ENCODE results near the gene EGR4.

EGR4 gene

DNA sequence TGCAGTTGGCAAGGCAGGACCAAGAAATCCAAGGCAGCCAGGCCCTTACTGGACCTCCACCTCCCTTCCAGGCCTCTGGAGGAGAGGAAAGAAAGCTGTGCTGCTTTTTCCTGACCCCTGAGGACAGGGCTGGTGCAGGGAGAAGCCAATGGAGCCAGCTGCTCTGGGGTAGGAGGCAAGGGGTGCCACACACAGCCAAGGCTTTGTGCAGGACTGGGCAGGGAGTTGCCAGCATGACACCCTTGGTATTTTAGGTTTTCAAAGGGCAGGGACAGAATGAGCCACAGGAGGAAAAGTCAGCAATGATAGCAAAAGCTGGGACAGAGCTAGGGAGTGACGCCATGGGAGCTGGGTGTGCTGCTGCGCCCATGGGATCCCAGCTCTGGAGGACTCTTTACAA, 36.3 kb downstream of the EGR4 start:
- TF ChIP-seq, protein P1, sequence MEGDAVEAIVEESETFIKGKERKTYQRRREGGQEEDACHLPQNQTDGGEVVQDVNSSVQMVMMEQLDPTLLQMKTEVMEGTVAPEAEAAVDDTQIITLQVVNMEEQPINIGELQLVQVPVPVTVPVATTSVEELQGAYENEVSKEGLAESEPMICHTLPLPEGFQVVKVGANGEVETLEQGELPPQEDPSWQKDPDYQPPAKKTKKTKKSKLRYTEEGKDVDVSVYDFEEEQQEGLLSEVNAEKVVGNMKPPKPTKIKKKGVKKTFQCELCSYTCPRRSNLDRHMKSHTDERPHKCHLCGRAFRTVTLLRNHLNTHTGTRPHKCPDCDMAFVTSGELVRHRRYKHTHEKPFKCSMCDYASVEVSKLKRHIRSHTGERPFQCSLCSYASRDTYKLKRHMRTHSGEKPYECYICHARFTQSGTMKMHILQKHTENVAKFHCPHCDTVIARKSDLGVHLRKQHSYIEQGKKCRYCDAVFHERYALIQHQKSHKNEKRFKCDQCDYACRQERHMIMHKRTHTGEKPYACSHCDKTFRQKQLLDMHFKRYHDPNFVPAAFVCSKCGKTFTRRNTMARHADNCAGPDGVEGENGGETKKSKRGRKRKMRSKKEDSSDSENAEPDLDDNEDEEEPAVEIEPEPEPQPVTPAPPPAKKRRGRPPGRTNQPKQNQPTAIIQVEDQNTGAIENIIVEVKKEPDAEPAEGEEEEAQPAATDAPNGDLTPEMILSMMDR (IDR thresholded peaks at IDR 0.05; ENCODE audit: low read depth, low read length), result no peak
- DNase-seq (ENCODE audit: low read depth, low spot score), result no peak
- no peak overlapping the region for H3K4me3 ChIP-seq (ENCODE audit: low read depth, low read length)
- in situ Hi-C loops (cut with HindIII; ENCODE audit: low sequenced_read_pairs), result no loop called here

DNA sequence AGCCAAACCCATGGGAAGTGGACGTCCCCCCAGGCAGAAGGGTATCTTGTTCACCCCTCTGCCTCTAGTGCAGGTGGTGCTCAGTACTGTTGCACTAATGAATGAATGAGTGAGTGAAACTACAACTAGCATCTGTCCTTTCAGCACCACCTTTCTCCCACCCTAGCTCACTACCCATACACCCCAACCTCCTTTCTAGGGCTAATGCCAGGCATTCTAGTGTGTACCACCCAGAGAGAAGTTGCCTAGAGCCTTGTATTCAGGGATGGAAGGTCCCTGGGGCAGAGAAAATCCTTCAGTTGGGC, 36.8 kb downstream of the EGR4 start:
- in situ Hi-C loops (cut with HindIII; ENCODE audit: low sequenced_read_pairs), result no loop called here
- H3K4me3 ChIP-seq (ENCODE audit: low read depth, low read length), result no peak overlapping the region
- DNase-seq (ENCODE audit: low read depth, low spot score), result no peak
- TF ChIP-seq, protein P1 (IDR thresholded peaks at IDR 0.05; ENCODE audit: low read depth, low read length), result no peak

DNA sequence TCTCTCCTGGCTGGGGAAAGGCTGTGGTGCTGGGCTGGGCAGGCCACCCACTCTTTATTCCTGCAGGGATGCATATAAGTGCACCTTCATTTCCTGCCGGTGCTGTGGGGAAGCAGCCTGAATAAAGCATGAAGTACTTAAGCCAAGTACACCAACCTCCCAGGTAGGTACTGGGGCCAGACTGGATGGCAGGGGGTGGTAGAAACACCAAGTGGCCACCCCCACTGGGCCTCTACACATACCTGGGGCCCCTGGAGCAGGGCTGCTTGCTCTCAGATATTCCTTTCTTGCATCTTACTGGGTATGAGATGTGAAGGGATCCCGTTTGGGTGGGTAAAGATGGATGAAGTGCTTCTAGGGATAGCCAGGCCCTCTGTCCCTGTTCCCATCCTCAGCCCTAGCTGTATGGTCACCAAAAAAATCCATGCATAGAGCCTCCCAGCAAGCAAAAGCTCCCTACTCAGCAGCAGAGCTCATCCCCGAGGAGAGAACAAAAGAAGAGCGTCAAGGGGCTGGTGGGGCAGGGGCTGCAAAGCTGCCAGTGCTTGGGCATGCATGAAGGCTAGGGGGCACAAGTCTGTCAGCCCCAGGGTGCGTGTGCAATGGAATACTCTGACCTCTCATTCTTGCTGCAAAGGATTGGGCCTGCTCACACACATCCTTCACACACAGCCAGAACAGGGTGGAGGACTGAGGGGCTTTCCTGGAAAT, 37.3 kb downstream of the EGR4 start:
- in situ Hi-C loops (cut with HindIII; ENCODE audit: low sequenced_read_pairs), result no loop called here
- no peak for DNase-seq (ENCODE audit: low read depth, low spot score)
- H3K4me3 ChIP-seq (ENCODE audit: low read depth, low read length), result no peak overlapping the region
- TF ChIP-seq, protein P1 (IDR thresholded peaks at IDR 0.05; ENCODE audit: low read depth, low read length), result no peak

DNA sequence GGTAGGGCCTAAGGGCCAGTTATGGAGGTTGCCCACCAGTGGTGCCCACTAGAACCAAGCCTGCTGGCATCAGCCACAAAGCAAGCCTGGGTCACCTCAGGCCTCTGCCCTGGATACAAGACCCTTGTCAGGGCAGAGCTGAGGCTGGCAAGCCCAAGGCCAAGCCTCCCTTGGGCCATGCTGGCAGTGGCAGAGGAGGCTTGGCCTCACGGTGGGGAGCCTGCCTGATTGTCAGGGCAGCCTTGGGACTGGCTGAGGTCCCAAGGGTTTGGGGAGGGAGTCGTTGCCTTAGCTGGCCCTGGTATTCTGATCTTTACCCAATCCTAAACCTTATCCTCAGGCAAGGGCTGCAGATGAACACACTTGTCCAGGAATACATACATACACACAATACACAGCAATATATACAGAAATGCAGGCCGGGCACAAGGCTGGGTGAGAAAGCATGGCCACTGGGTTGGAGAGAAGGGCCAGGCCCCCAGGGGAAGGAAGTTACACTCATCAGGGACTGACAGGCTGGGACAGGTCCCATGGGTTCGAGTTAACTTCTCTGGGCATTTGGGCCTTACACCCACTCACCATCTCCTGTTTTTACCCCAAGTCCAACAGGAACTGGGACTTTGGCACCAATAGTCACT, 38.2 kb downstream of the EGR4 start:
- TF ChIP-seq, protein P1 (IDR thresholded peaks at IDR 0.05; ENCODE audit: low read depth, low read length), result no peak
- no peak overlapping the region for H3K4me3 ChIP-seq (ENCODE audit: low read depth, low read length)
- DNase-seq (ENCODE audit: low read depth, low spot score), result no peak
- in situ Hi-C loops (cut with HindIII; ENCODE audit: low sequenced_read_pairs), result no loop called here

DNA sequence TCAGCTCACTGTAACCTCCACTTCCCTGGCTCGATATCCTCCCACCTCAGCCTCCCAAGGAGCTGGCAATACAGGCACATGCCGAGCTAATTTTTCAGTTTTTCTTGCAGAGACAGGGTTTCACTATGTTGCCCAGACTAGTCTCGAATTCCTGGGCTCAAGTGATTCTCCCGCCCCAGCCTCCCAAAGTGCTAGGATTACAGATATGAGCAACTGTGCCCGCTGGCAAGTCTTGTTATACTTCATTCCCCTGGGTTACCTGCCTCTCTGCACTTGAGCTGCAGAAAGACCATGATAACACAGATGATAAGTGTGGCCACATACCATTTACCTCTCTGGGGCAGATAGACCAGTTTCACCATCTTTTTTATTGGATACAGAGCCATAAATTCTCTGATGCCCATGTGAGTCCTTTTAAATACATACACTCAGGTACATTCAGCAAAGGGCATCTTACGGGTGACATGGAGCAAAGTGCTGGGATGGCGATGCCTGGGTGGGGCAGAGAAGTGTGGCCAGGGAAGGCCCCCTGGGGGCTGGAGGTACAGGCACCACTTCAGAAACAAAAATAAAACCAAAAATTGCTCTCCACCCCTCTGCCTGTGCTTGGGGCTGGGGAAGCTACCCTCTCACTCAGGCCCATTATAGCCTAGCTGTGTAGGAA, 38.9 kb downstream of the EGR4 start:
- H3K4me3 ChIP-seq (ENCODE audit: low read depth, low read length), result no peak overlapping the region
- TF ChIP-seq, protein P1 (IDR thresholded peaks at IDR 0.05; ENCODE audit: low read depth, low read length), result no peak
- in situ Hi-C loops (cut with HindIII; ENCODE audit: low sequenced_read_pairs), result no loop called here
- no peak for DNase-seq (ENCODE audit: low read depth, low spot score)

DNA sequence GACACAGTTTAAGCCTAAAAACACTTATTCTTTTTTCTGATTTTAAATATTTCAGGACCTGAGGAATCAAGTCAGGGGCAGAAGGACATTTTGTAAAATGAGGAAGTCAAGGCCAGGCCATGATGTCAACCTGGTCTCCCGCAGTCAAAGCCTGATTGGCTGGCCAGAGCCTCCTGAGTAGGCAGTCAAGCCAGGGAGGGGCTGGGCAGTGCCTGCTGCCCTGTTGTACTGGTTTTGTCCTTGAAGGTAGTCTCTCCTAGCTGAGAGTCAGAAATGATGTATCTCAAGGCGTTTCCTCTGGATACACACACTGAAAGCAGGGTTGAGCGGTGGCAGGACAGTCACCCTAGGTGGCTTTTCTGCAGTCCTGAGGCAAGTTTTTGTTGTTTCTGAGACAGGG, 39.4 kb downstream of the EGR4 start:
- DNase-seq (ENCODE audit: low read depth, low spot score), result no peak
- H3K4me3 ChIP-seq (ENCODE audit: low read depth, low read length), result no peak overlapping the region
- in situ Hi-C loops (cut with HindIII; ENCODE audit: low sequenced_read_pairs), result no loop called here
- TF ChIP-seq, protein P1 (IDR thresholded peaks at IDR 0.05; ENCODE audit: low read depth, low read length), result no peak
